ENCODE results near the gene MRPL58.
"Not testable (repeated sequence)": the region's sequence is repeated elsewhere in the genome, so short reads cannot be mapped to it uniquely, and the experiment has no call there.

The MRPL58 gene

GRCh38 chr17:75013092-75013559 lies 656 bp downstream of the MRPL58 start:
- no peak for DNase-seq (ENCODE audit: low read depth)

GRCh38 chr17:75019146-75019545 lies 6.7 kb downstream of the MRPL58 start:
- no peak for DNase-seq (ENCODE audit: low read depth)

- no peak for DNase-seq (ENCODE audit: low read depth)
Observed at GRCh38 chr17:75019710-75020109, 7.2 kb downstream of the MRPL58 start.

- no peak for DNase-seq (ENCODE audit: low read depth)
Observed at GRCh38 chr17:75020331-75021110, 8.1 kb downstream of the MRPL58 start.

- no peak for DNase-seq (ENCODE audit: low read depth)
Observed at GRCh38 chr17:75024686-75025397, 12.4 kb downstream of the MRPL58 start.

- not testable (repeated sequence) for DNase-seq (ENCODE audit: low read depth)
Observed at GRCh38 chr17:75025398-75025734, 12.9 kb downstream of the MRPL58 start.

GRCh38 chr17:75026650-75027049 lies 14.2 kb downstream of the MRPL58 start:
- DNase-seq (ENCODE audit: low read depth), result not testable (repeated sequence)

GRCh38 chr17:75030161-75030560 lies 17.7 kb downstream of the MRPL58 start:
- DNase-seq (ENCODE audit: low read depth), result no peak

- peak; percentile 85 for DNase-seq (ENCODE audit: low read depth)
Observed at GRCh38 chr17:75031972-75032719, 19.7 kb downstream of the MRPL58 start.

- no peak for DNase-seq (ENCODE audit: low read depth)
Observed at GRCh38 chr17:75032720-75033280, 20.3 kb downstream of the MRPL58 start.

- peak; percentile 82 for DNase-seq (ENCODE audit: low read depth)
Observed at GRCh38 chr17:75033346-75034235, 21.1 kb downstream of the MRPL58 start.

GRCh38 chr17:75034236-75034908 lies 21.9 kb downstream of the MRPL58 start:
- peak; percentile 75 for DNase-seq (ENCODE audit: low read depth)

- peak; percentile 70 for DNase-seq (ENCODE audit: low read depth)
Observed at GRCh38 chr17:75036643-75037268, 24.3 kb downstream of the MRPL58 start.

- no peak for DNase-seq (ENCODE audit: low read depth)
Observed at GRCh38 chr17:75039238-75039637, 26.8 kb downstream of the MRPL58 start.

GRCh38 chr17:75041656-75042280 lies 29.3 kb downstream of the MRPL58 start:
- DNase-seq (ENCODE audit: low read depth), result no peak

GRCh38 chr17:75043789-75044188 lies 31.3 kb downstream of the MRPL58 start:
- not testable (repeated sequence) for DNase-seq (ENCODE audit: low read depth)

GRCh38 chr17:75044716-75045115 lies 32.2 kb downstream of the MRPL58 start:
- DNase-seq (ENCODE audit: low read depth), result no peak

GRCh38 chr17:75045946-75046406 lies 33.5 kb downstream of the MRPL58 start:
- not testable (repeated sequence) for DNase-seq (ENCODE audit: low read depth)

GRCh38 chr17:75046407-75047289 lies 34.2 kb downstream of the MRPL58 start, which contains the start of the genes ATP5PD and KCTD2:
Gene ATP5PD (minus strand): TSS chr17:75046969. CDS start chr17:75042650, 4,319 bp downstream.
Gene KCTD2 (plus strand): TSS chr17:75047225. CDS start chr17:75047251, 26 bp downstream.
- DNase-seq (ENCODE audit: low read depth), result peak; percentile 97
